ENCODE results near the gene IGF2.

- TF ChIP-seq CTCF (IDR thresholded peaks at IDR 0.05; ENCODE audit: low read depth, low read length) (no peak), POLR2A (IDR thresholded peaks at IDR 0.05; ENCODE audit: extremely low read depth, insufficient read length) (no peak)
These were observed 2.3 kb downstream of the IGF2 start for GRCh38 chr11:2136952-2137201.
